Epidermal melanocyte (primary cell): ENCODE measurements around the gene INPP5K.

Experiments used
- DNase-seq: peaks from one replicate; pipeline ENCODE4 v3.0.0; 2011; ENCODE audit warnings: low spot score; ENCODE audit not compliant: insufficient read length

INPP5K gene

GRCh38 chr17:1486802-1487695 is 29.4 kb downstream of the INPP5K start:
- DNase-seq = no peak

GRCh38 chr17:1485423-1486376 is 30.7 kb downstream of the INPP5K start:
- DNase-seq = no peak

- no peak for DNase-seq
Observed at GRCh38 chr17:1484676-1485422, 31.6 kb downstream of the INPP5K start.

- DNase-seq = no peak
Observed at GRCh38 chr17:1484060-1484535, 32.3 kb downstream of the INPP5K start.

GRCh38 chr17:1482680-1483079 is 33.7 kb downstream of the INPP5K start:
- no peak for DNase-seq

GRCh38 chr17:1481736-1482135 is 34.7 kb downstream of the INPP5K start:
- no peak for DNase-seq

GRCh38 chr17:1480747-1481465 is 35.5 kb downstream of the INPP5K start:
- no peak for DNase-seq

GRCh38 chr17:1478418-1478817 is 38.0 kb downstream of the INPP5K start:
- DNase-seq = no peak

GRCh38 chr17:1475321-1475854 is 41.0 kb downstream of the INPP5K start:
- no peak for DNase-seq

GRCh38 chr17:1474402-1475189 is 41.8 kb downstream of the INPP5K start:
- DNase-seq = no peak

- no peak for DNase-seq
Observed at GRCh38 chr17:1473841-1474240, 42.6 kb downstream of the INPP5K start.

GRCh38 chr17:1473170-1473569 is 43.2 kb downstream of the INPP5K start:
- DNase-seq = no peak

GRCh38 chr17:1471911-1472821 is 44.2 kb downstream of the INPP5K start:
- DNase-seq = no peak

GRCh38 chr17:1471490-1471889 is 44.9 kb downstream of the INPP5K start:
- DNase-seq = no peak

GRCh38 chr17:1470755-1471462 is 45.5 kb downstream of the INPP5K start:
- no peak for DNase-seq

GRCh38 chr17:1470071-1470754 is 46.2 kb downstream of the INPP5K start:
- DNase-seq = no peak

GRCh38 chr17:1469231-1469852 is 47.1 kb downstream of the INPP5K start:
- no peak for DNase-seq
